ENCODE measurements around the gene PLLP.

The PLLP gene

DNA sequence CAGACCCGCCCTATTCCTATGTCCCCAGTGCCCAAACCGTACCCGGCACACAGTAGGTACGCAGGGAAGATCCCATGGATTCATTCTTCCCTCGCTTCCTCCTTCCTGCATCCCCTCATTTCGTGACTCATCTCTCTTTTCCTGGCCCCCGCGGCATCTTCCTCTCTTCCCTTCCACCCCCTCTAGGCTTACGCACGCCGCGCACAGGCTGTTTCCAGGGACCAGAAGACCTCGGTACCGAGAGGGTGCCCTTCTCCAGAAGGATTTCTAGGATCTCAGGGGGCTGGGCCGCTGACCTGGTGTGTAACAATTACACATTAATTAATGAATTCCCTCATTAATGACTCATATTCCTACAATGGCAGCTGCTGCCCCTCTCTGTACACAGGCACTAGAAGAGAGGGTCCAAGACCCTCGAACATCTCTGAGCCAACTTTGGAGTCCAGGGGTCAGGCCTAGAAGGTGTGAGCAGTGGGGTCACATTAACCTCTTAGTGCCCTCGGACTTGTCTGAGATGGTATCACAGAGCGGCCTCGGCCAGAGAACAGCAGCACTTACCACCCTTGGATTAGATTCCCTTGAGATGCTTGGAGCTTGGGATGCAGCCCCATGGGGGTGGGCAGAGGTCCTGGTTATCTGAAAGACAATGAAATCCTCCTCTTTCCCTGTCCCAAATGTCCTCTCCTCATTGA is 16.8 kb upstream of the PLLP start:
- DNase-seq (ENCODE audit: insufficient read length) (no peak), FAIRE-seq (no peak)
- no peak for TF ChIP-seq POLR2AphosphoS5 (IDR thresholded peaks at IDR 0.05; ENCODE audit: low read depth, low read length)
- no peak for TF ChIP-seq TAF1 (IDR thresholded peaks at IDR 0.05; ENCODE audit: borderline replicate concordance, low read depth, low read length)
- TF ChIP-seq POLR2A (IDR thresholded peaks at IDR 0.05; ENCODE audit: low read depth, low read length) = no peak

DNA sequence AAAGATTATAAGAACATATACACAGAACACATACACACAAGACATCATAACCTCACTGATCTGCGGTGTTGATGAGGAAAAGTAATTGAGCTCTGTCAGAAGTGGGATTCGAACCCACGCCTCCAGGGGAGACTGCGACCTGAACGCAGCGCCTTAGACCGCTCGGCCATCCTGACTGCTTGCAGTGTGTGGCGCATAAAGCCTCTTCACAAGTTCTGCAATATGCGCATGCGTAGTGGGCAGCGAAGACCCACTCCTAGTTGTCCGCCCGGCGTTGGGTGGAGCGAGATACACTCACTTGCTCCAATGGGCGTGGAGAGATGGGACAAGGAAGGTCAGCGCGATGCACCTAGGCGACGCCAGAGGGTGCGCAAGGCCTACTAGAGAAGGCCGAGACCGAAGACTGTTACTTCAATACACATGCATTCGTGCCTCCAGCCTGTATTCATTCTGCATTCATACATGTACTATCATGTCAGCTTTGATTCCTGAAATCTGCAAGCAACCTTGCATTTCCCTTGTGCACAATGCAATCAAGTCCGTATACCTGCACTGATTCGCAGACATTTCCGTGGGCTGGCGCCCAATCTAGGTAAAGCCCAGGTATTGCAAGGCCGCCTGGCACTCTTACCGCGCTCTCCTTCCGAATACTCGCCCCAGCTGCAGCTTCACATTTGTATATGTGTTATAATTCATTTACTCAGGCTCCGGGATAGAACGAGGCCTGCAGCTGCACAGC is 16.1 kb upstream of the PLLP start:
- TF ChIP-seq TAF1 (IDR thresholded peaks at IDR 0.05; ENCODE audit: borderline replicate concordance, low read depth, low read length) (no peak), POLR2A (IDR thresholded peaks at IDR 0.05; ENCODE audit: low read depth, low read length) (no peak), POLR2AphosphoS5 (IDR thresholded peaks at IDR 0.05; ENCODE audit: low read depth, low read length) (no peak)
- FAIRE-seq (peak; percentile 98), DNase-seq (ENCODE audit: insufficient read length) (peak; percentile 77)

DNA sequence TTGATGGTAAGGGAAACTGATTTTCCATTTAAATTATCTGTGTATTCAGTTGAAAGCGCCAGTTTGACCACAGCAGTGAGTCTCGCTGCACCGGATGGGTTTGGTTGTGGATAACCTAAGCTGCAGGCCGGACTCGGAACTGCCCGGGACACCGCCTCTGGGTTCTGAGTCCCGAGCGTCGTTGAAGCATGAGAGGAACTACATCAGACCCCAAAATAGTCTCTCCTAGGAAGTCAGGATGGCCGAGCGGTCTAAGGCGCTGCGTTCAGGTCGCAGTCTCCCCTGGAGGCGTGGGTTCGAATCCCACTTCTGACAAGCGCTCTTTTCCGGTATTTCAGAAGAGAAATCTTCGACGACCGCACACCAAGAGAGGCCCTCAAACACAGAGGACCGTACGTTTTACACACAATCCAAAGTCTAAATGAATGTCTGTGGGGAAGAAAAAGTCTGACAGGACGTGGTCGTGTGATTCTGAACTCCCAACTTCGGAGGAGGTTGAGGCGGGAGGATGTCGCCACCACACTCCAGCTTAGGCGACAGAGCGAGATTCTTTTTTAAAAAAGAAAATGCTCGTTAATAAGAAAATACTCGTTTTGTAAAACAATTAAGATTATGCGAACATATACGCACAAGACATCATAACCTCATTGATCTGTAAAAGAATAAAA is 15.4 kb upstream of the PLLP start:
- no peak for TF ChIP-seq POLR2A (IDR thresholded peaks at IDR 0.05; ENCODE audit: low read depth, low read length)
- no peak for TF ChIP-seq POLR2AphosphoS5 (IDR thresholded peaks at IDR 0.05; ENCODE audit: low read depth, low read length)
- no peak for TF ChIP-seq TAF1 (IDR thresholded peaks at IDR 0.05; ENCODE audit: borderline replicate concordance, low read depth, low read length)
- DNase-seq (ENCODE audit: insufficient read length) = peak; percentile 60
- FAIRE-seq = peak; percentile 78

DNA sequence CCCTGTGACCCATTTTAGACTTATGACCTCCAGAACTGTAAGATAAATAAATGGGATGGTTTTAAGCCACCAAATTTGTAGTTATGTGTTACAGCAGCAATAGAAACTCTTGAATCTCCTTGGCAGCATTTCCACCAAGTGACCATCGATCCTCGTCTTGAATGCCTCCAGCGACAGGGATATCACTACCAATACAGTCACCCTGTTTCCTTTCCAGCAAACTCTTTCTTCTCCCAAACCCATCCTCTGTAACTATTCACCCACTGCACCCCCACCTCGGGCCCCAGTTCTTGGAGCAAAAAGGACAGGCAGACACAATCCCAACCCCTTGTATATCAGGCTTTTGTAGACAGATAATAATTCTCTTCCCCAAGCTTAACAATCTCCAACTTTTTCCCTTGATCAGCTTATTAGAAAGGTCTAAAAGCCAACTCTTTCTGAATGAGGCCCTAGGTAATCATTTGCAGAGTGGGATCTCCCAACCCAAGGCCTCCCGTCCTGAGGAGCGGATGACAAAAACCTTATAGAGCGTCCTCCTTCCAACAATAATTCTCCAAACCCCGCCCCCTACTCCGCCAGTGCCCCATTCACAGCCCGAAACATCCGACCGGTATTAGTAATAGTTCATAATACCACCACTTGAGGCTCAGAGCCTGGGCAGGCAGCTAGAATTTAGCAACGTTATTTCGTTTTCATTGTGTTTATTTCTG is 14.7 kb upstream of the PLLP start:
- no peak for FAIRE-seq
- DNase-seq (ENCODE audit: insufficient read length) = no peak

DNA sequence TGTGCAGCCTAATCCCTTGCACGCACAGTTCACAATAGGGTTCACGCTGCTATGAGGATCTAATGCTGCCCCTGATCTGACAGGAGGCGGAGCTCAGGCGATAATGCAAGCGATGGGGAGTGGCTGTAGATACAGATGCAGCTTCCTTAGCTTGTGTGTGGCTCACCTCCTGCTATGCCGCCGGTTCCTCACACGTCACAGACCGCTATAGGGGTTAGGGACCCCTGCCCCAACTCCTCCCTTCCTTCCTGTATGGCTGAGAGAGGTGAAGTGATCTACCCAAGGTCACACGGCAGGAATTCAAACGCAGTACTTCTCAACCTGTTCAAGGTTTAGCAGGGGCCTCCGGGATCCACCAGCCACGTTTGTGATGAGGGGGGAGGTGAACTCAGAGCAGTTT is 13.4 kb upstream of the PLLP start:
- DNase-seq (ENCODE audit: insufficient read length) (no peak), FAIRE-seq (no peak)
- no peak for TF ChIP-seq POLR2AphosphoS5 (IDR thresholded peaks at IDR 0.05; ENCODE audit: low read depth, low read length)
- no peak for TF ChIP-seq POLR2A (IDR thresholded peaks at IDR 0.05; ENCODE audit: low read depth, low read length)
- no peak for TF ChIP-seq TAF1 (IDR thresholded peaks at IDR 0.05; ENCODE audit: borderline replicate concordance, low read depth, low read length)

More for the DNA sequence above, 14.7 kb upstream of the PLLP start:
- no peak for TF ChIP-seq POLR2AphosphoS5 (IDR thresholded peaks at IDR 0.05; ENCODE audit: low read depth, low read length)
- no peak for TF ChIP-seq POLR2A (IDR thresholded peaks at IDR 0.05; ENCODE audit: low read depth, low read length)
- TF ChIP-seq TAF1 (IDR thresholded peaks at IDR 0.05; ENCODE audit: borderline replicate concordance, low read depth, low read length) = no peak

DNA sequence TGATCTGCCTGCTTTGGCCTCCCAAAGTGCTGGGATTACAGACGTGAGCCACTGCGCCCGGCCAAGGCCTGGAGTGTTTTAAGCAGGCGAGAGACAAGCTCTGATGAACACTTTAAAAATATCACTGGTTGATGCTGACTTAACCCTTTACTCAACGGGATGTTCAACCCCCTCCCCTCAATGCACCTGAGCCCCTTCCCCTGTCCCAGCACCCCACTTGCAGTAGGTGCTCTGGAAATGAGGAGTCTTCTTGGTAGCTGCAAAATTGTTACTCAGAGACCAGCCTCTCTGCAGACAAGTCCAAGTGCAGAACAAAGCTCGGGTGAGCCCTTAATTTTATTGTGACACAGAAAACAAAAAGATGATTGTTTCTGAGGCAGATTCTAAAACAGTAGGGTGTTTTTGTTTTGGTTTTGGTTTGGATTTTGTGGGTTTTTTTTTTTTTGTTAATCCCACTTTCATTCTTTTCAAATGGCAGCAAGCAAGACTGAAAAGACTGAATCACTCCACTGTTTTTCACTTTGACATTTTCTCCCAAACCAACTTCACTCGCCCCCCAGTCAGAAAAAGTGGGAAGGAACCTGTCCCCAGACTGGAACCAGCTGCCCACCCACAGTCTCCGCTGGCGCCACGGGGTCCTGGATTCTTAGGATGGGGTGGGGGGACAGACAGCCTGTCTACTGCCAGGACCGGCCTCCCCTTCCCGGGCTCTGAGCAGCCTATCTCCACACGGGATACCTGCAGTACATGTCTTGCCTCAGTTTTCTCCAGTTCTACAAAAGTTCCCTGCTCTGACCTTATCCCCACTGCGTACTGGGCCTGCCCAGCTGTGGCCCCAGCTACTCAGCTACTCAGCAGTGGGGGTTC is 5.2 kb upstream of the PLLP start:
- TF ChIP-seq POLR2A (IDR thresholded peaks at IDR 0.05; ENCODE audit: low read depth, low read length) (no peak), POLR2AphosphoS5 (IDR thresholded peaks at IDR 0.05; ENCODE audit: low read depth, low read length) (no peak), TAF1 (IDR thresholded peaks at IDR 0.05; ENCODE audit: borderline replicate concordance, low read depth, low read length) (no peak)
- no peak for FAIRE-seq

DNA sequence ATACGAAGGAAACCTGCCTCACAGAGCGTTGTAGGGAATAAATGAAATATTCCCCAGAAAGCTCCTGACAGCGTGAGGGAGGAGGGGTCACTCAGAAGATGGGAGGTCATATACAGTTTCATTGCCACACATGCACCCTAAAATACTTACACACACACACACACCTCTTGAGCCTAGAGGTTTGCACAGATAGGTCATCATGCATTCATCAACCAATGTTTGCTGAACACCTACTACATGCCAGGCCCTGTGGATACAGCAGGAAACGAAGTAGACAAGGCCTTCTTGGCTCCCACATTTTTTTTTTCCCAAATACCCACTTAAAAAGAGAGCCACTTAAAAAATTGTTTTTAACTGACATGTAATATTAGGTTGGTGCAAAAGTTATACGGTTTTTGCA is 907 bp upstream of the PLLP start:
- DNase-seq (ENCODE audit: insufficient read length) = no peak
- no peak for TF ChIP-seq POLR2A (IDR thresholded peaks at IDR 0.05; ENCODE audit: low read depth, low read length)
- no peak for TF ChIP-seq POLR2AphosphoS5 (IDR thresholded peaks at IDR 0.05; ENCODE audit: low read depth, low read length)
- TF ChIP-seq TAF1 (IDR thresholded peaks at IDR 0.05; ENCODE audit: borderline replicate concordance, low read depth, low read length) = no peak
- no peak for FAIRE-seq

More for the DNA sequence above, 5.2 kb upstream of the PLLP start:
- DNase-seq (ENCODE audit: insufficient read length) = no peak

DNA sequence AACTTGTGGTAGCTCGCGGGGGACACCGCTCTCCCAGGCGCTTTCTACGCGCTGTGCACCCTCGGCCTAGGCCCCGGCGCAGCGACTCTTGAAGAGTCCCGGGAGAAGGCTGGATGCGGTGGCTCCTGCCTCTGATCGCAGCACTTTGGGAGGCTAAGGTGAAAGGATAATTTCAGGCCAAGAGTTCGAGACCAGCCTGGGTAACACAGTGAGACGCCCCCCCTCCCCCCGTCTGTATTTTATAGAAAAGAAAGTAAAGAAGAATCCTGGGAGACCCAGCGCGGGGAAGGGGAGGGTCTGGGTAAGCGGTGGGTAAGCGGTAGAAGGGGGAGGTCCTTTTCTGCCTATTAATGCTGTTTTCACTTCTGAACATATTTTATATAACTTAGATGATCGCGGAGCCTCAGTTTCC is 486 bp upstream of the PLLP start:
- FAIRE-seq = peak; percentile 74
- TF ChIP-seq POLR2AphosphoS5 (IDR thresholded peaks at IDR 0.05; ENCODE audit: low read depth, low read length) = no peak
- TF ChIP-seq POLR2A (IDR thresholded peaks at IDR 0.05; ENCODE audit: low read depth, low read length) = no peak
- no peak for TF ChIP-seq TAF1 (IDR thresholded peaks at IDR 0.05; ENCODE audit: borderline replicate concordance, low read depth, low read length)
- DNase-seq (ENCODE audit: insufficient read length) = no peak

DNA sequence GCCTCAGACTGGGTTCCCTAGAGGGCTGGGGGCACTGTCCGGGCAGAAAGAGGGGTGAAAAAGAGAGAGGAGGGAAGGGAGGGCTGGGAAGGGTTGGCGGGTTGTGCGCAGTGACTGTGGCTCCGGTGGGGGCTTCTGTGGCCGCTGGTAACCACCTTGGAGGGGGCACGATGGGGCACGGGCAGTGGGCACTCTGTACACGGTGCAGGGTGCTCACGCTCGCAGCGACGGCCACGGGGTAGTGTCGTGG is 588 bp downstream of the PLLP start:
- no peak for DNase-seq (ENCODE audit: insufficient read length)
- no peak for TF ChIP-seq TAF1 (IDR thresholded peaks at IDR 0.05; ENCODE audit: borderline replicate concordance, low read depth, low read length)
- TF ChIP-seq POLR2A (IDR thresholded peaks at IDR 0.05; ENCODE audit: low read depth, low read length) = no peak
- no peak for TF ChIP-seq POLR2AphosphoS5 (IDR thresholded peaks at IDR 0.05; ENCODE audit: low read depth, low read length)
- no peak for FAIRE-seq

DNA sequence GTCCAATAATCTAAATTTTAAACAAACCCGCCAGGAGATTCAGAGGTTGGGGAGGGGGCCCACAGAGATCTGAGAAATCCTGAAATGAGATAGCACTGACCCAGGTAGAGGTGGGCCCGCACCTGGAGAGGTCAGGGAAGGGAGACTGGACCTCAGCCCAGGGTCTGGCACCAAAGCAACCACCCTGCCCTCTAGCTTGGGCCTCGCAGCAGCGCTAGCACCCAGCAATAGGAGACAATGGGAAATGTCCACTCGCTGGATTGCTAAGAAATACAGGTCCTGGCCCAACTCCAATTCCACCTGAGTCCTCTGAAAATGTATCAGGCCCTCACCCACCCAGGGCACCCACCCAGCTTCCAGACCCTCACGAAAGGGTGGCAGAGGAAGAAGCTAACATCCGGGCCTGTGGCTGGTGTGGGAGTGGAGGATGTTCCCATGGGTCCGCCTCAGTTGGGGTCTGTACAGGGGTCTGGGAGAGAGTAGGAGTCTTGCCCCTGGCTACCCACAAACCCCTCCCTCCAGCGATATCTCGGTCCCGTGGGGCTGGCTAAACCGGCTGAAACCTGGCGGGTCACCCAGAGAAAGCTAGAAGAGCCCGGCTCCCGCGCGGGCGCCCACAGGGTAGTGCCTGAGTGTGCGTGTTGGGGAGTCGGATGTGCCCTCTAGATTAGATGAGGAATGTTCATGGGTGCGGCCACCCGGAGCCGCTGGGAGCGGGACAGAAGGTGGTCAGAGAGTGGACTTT is 1.1 kb downstream of the PLLP start:
- FAIRE-seq (no peak), DNase-seq (ENCODE audit: insufficient read length) (no peak)
- TF ChIP-seq POLR2A (IDR thresholded peaks at IDR 0.05; ENCODE audit: low read depth, low read length) (no peak), POLR2AphosphoS5 (IDR thresholded peaks at IDR 0.05; ENCODE audit: low read depth, low read length) (no peak), TAF1 (IDR thresholded peaks at IDR 0.05; ENCODE audit: borderline replicate concordance, low read depth, low read length) (no peak)

Data from GM12892 (cell line).